K562 (cell line): Measurements from ENCODE around the gene CAMK2A.

Source experiments
- BACH1 ChIP-seq: fragments of 200-800 bp; sonication (Bioruptor generic); IDR thresholded peaks from 2 replicates; pipeline ENCODE4 v1.6.1; 2016; ENCODE audit warnings: missing genetic modification characterization, missing compliant biosample characterization
- HOXB6 ChIP-seq: fragments of 250-450 bp; sonication (Bioruptor Pico); IDR thresholded peaks from 2 replicates; pipeline ENCODE4 v1.5.1; 2022; ENCODE audit warnings: mild to moderate bottlenecking, borderline replicate concordance
- POLR2A ChIP-seq: fragments of 450-650 bp; conservative IDR thresholded peaks from 2 replicates; pipeline ENCODE4 v1.6.1; 2016
- POLR2AphosphoS2 ChIP-seq: IDR thresholded peaks from 2 replicates; pipeline ENCODE4 v1.6.1; 2012; ENCODE audit warnings: low read length, improper control_type of control experiment
- ZNF217 ChIP-seq: sonication (generic); formaldehyde crosslinking; IDR thresholded peaks from 2 replicates; pipeline ENCODE4 v1.8.0; 2022; ENCODE audit warnings: mild to moderate bottlenecking, missing genetic modification reagents
- TF ChIP-seq, protein P1 (sequence below): sonication (generic); IDR thresholded peaks from 2 replicates; pipeline ENCODE4 v1.6.1; 2016
- TF ChIP-seq, protein P2 (sequence below), 3 experiments: IDR thresholded peaks in 2 of 3; conservative IDR thresholded peaks in 1 of 3; 2 replicates each; pipeline ENCODE4 v1.5.1; 2011 to 2012; ENCODE audit warnings: low read length in 3 of 3, mild to moderate bottlenecking in 3 of 3, control low read depth in 2 of 3, improper control_type of control experiment in 1 of 3, inconsistent platforms in 1 of 3, low read depth in 1 of 3, mixed read lengths in 1 of 3, moderate library complexity in 1 of 3; ENCODE audit not compliant: insufficient read depth in 2 of 3
- TF ChIP-seq, protein P3 (sequence below), 3 experiments: fragments of 200-800 bp in 1 of 3; sonication (Bioruptor generic) in 1 of 3; sonication (generic) in 1 of 3; formaldehyde crosslinking in 1 of 3; IDR thresholded peaks; 2 replicates each; pipeline versions ENCODE4 v1.6.1 to v1.8.0; 2016 to 2022; ENCODE audit warnings: mild to moderate bottlenecking in 2 of 3, missing compliant biosample characterization in 2 of 3, missing genetic modification characterization in 2 of 3, missing genetic modification reagents in 1 of 3

DNA sequence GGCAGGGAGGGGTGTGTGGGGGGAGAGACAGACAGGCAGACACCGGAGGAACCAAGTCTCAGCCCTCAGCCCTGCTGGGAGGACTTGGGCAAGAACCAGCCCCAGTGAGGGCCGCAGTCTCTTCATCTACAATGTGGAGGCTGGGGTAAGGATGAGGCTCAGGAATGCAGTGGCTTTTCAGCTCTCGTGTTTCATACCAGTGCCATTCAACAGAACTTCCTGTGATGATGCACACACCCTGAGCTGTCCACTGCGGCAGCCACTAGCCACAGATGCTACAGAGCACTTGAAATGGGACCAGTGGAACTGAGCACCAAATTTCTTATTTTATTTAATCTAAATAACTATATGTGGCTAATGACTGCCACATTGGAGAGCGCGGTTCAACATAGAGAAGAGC lies 10.7 kb downstream of the CAMK2A start:
- TF ChIP-seq HOXB6 (no peak), ZNF217 (CRISPR knock-in tag) (no peak), BACH1 (tag) (no peak), POLR2AphosphoS2 (no peak), POLR2A (no peak)
- TF ChIP-seq, protein P1, sequence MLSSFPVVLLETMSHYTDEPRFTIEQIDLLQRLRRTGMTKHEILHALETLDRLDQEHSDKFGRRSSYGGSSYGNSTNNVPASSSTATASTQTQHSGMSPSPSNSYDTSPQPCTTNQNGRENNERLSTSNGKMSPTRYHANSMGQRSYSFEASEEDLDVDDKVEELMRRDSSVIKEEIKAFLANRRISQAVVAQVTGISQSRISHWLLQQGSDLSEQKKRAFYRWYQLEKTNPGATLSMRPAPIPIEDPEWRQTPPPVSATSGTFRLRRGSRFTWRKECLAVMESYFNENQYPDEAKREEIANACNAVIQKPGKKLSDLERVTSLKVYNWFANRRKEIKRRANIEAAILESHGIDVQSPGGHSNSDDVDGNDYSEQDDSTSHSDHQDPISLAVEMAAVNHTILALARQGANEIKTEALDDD: no peak
- TF ChIP-seq, protein P2, sequence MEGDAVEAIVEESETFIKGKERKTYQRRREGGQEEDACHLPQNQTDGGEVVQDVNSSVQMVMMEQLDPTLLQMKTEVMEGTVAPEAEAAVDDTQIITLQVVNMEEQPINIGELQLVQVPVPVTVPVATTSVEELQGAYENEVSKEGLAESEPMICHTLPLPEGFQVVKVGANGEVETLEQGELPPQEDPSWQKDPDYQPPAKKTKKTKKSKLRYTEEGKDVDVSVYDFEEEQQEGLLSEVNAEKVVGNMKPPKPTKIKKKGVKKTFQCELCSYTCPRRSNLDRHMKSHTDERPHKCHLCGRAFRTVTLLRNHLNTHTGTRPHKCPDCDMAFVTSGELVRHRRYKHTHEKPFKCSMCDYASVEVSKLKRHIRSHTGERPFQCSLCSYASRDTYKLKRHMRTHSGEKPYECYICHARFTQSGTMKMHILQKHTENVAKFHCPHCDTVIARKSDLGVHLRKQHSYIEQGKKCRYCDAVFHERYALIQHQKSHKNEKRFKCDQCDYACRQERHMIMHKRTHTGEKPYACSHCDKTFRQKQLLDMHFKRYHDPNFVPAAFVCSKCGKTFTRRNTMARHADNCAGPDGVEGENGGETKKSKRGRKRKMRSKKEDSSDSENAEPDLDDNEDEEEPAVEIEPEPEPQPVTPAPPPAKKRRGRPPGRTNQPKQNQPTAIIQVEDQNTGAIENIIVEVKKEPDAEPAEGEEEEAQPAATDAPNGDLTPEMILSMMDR (IDR thresholded peaks at IDR 0.05 in 2 of 3, conservative IDR thresholded peaks at IDR 0.05 in 1 of 3; ENCODE audit: insufficient read depth in 2 of 3, low read depth in 1 of 3, low read length in 3 of 3): no peak
- TF ChIP-seq, protein P3, sequence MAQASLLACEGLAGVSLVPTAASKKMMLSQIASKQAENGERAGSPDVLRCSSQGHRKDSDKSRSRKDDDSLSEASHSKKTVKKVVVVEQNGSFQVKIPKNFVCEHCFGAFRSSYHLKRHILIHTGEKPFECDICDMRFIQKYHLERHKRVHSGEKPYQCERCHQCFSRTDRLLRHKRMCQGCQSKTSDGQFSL (CRISPR knock-in tag; IDR thresholded peaks at IDR 0.05): no peak
- TF ChIP-seq, protein P3 (tag; IDR thresholded peaks at IDR 0.05): no peak
